ENCODE data around the gene CLEC12A. TPM values are rescaled to one million over a fixed set of nuclear protein-coding genes. Genes with fewer than 3 reads are reported as not detected.

CLEC12A gene
- total and polyA plus RNA-seq, 2 of the 4 experiments (the other 2 are of a cell fraction) = not detected

- Histone ChIP-seq H3K4me3 (ENCODE audit: insufficient read depth, low read depth, low read length) (no peak overlapping the region), H3K36me3 (ENCODE audit: control insufficient read depth, insufficient read depth, low read length) (no peaks in the 10 kb centered on the region), H4K8ac (ENCODE audit: low read depth in 2 of 2, low read length in 2 of 2) (no peak overlapping the region), H3K56ac (ENCODE audit: extremely low read depth, insufficient read depth, low read length) (no peak overlapping the region), H2BK5ac (ENCODE audit: low read depth, low read length, poor library complexity, severe bottlenecking) (no peak overlapping the region), H3K9me3 (ENCODE audit: control insufficient read depth, insufficient read depth, low read length) (no peaks in the 10 kb centered on the region), H2AK9ac (replicated peaks; ENCODE audit: low read depth, low read length, poor library complexity) (no peak overlapping the region), H2BK15ac (ENCODE audit: low read depth, low read length) (no peak overlapping the region), H2BK20ac (ENCODE audit: low read depth, low read length) (no peak overlapping the region), H2AK5ac (ENCODE audit: low read depth, low read length) (no peak overlapping the region), H3K79me1 (ENCODE audit: low read depth in 1 of 2, low read length in 2 of 2) (no peaks in the 10 kb centered on the region), H4K20me1 (ENCODE audit: insufficient read depth, low read length) (no peaks in the 10 kb centered on the region), H3K23ac (ENCODE audit: low read depth, low read length) (no peak overlapping the region), H3K27me3 (ENCODE audit: control insufficient read depth, insufficient read depth, low read length) (no peaks in the 10 kb centered on the region), H3K4me2 (ENCODE audit: low read depth, low read length) (no peak overlapping the region), H3K4me1 (ENCODE audit: control insufficient read depth, insufficient read depth, low read length) (peaks cover 2% of the 10 kb centered on the region; the same call in 1 of the 2 replicates), H3K14ac (replicated peaks; ENCODE audit: low read depth, low read length) (no peak overlapping the region), H2AFZ (replicated peaks; ENCODE audit: low read length, poor library complexity) (no peak overlapping the region), H3K18ac (ENCODE audit: low read depth, low read length) (no peak overlapping the region), H2BK120ac (ENCODE audit: low read depth, low read length) (no peak overlapping the region; the same call in 1 of the 2 replicates), H4K91ac (ENCODE audit: insufficient read depth, low read depth, low read length) (no peak overlapping the region), H3K9ac (ENCODE audit: low read depth, low read length) (no peak overlapping the region), H3K4ac (ENCODE audit: low read depth, low read length) (no peak overlapping the region), H3K9me1 (ENCODE audit: insufficient read depth, low read length) (no peaks in the 10 kb centered on the region), H4K5ac (ENCODE audit: low read depth, low read length) (no peak overlapping the region), H3K27ac (ENCODE audit: insufficient read depth, low read length) (no peak overlapping the region)
- in situ Hi-C loops (cut with MboI; ENCODE audit: low sequenced_read_pairs) = no loop called here
- ChIA-PET CTCF (interaction anchor here (0.7 to 2.9 kb wide), 3 partner anchors 8 to 268 kb away, joined by 3 to 17 read pairs (median 3); partner anchors contain the start of gene CLEC12B), POLR2A (ENCODE audit: unreplicated experiment) (no interaction called here)
- intact Hi-C loops (cut with micrococcal nuclease) = no loop called here
- WGBS, 2 experiments (ENCODE audit: extremely low coverage in 2 of 2, insufficient read length in 1 of 2) = no CpG with 5 or more reads among the region's 5 CpGs
- dilution Hi-C loops (cut with HindIII; ENCODE audit: low sequenced_read_pairs, unreplicated experiment) = no loop called here
- DNase-seq (peak; percentile 60), ATAC-seq (ENCODE audit: low read depth) (peak; percentile 60)
- TF ChIP-seq RFX5 (IDR thresholded peaks at IDR 0.05; ENCODE audit: low read depth, low read length) (no peak), CHD1 (IDR thresholded peaks at IDR 0.05; ENCODE audit: low read depth, low read length) (no peak), MAZ (IDR thresholded peaks at IDR 0.05; ENCODE audit: borderline replicate concordance, low read depth, low read length) (no peak), NFE2L2 (IDR thresholded peaks at IDR 0.05; ENCODE audit: low read depth, low read length) (no peak), ELK1 (IDR thresholded peaks at IDR 0.05; ENCODE audit: borderline replicate concordance, low read depth, low read length) (no peak), CEBPB (IDR thresholded peaks at IDR 0.05; ENCODE audit: low read depth, low read length) (no peak), MXI1 (IDR thresholded peaks at IDR 0.05; ENCODE audit: borderline replicate concordance, low read depth, low read length) (no peak), FOS (IDR thresholded peaks at IDR 0.05; ENCODE audit: low read depth, low read length) (no peak), RCOR1 (IDR thresholded peaks at IDR 0.05; ENCODE audit: insufficient replicate concordance, low read length) (no peak), POLR2A (IDR thresholded peaks at IDR 0.05; ENCODE audit: low read depth, low read length) (no peak), USF2 (IDR thresholded peaks at IDR 0.05; ENCODE audit: low read depth, low read length) (no peak), SMC3 (IDR thresholded peaks at IDR 0.05; ENCODE audit: low read depth, low read length) (no peak), CTCF (conservative IDR thresholded peaks at IDR 0.05; ENCODE audit: low read depth, low read length) (no peak), BHLHE40 (IDR thresholded peaks at IDR 0.05; ENCODE audit: low read depth, low read length) (no peak), MAFK (IDR thresholded peaks at IDR 0.05; ENCODE audit: low read depth, low read length) (no peak), RAD21 (IDR thresholded peaks at IDR 0.05; ENCODE audit: low read length) (no peak)
- no TSS peak for BruUV-seq (replicated peaks)
Observed at GRCh38 chr12:10018386-10018785, 47.2 kb downstream of the CLEC12A start.

Measured in IMR-90 (cell line).